A549 (cell line): ENCODE measurements around the gene CDH4. TPM values are rescaled to one million over a fixed set of nuclear protein-coding genes. Genes with fewer than 3 reads are reported as not detected.

Source experiments
- ATAC-seq, 2 experiments: fragments of 200-7000 bp in 1 of 2; fragments of >200 bp in 1 of 2; cut with Nextera tagmentation in 1 of 2; cut with Tn5 transposase in 1 of 2; 3 replicates each; pipeline versions ENCODE4 v1.8.0 to v1.9.1; 2018 to 2020; ENCODE audit warnings: mild to moderate bottlenecking in 1 of 2, moderate library complexity in 1 of 2
- CTCF ChIA-PET: fragments of 300-600 bp; sonication (Branson Sonifier 250); formaldehyde crosslinking; extraction: SDS; loops from one replicate; lab custom pipeline; 2021; ENCODE audit warnings: antibody characterized with exemption, inconsistent platforms; lab: Yijun Ruan, JAX
- POLR2A ChIA-PET: fragments of 350-600 bp; formaldehyde crosslinking; extraction: SDS; loops from one replicate; lab custom pipeline; 2021; ENCODE audit warnings: antibody characterized with exemption, inconsistent platforms; lab: Yijun Ruan, JAX
- DNase-seq, 2 experiments: peaks; one replicate each; pipeline versions ENCODE4 v3.0.0 to v3.0.0-alpha.2; 2011 to 2016; ENCODE audit warnings: low read depth in 1 of 2, low spot score in 1 of 2
- FAIRE-seq: peaks from 2 replicates; lab custom pipeline; 2011; peaks lifted over from hg19 to GRCh38; lab: Jason Lieb, UNC
- H3K27ac ChIP-seq, 2 experiments: fragments of >200 bp; sonication (Bioruptor Twin); formaldehyde crosslinking; 3 replicates each; pipeline ENCODE4 v1.5.1; 2016 to 2017
- H3K4me1 ChIP-seq: fragments of >200 bp; sonication (Bioruptor Twin); formaldehyde crosslinking; 3 replicates; pipeline ENCODE4 v1.6.1; 2016
- H3K4me2 ChIP-seq: fragments of >200 bp; sonication (Bioruptor Twin); formaldehyde crosslinking; 3 replicates; pipeline ENCODE4 v1.6.1; 2016
- H3K4me3 ChIP-seq: fragments of >200 bp; sonication (Bioruptor Twin); formaldehyde crosslinking; 3 replicates; pipeline ENCODE4 v1.5.1; 2016
- H3K9me3 ChIP-seq: fragments of >200 bp; sonication (Bioruptor Twin); formaldehyde crosslinking; 3 replicates; pipeline ENCODE4 v1.6.1; 2016
- BCL3 ChIP-seq: fragments of >200 bp; sonication (Bioruptor Twin); formaldehyde crosslinking; IDR thresholded peaks from 3 replicates; pipeline ENCODE4 v1.6.1; 2016
- CEBPB ChIP-seq, 2 experiments: fragments of >200 bp in 1 of 2; sonication (Bioruptor Twin) in 1 of 2; formaldehyde crosslinking in 1 of 2; IDR thresholded peaks; 2 replicates each; pipeline ENCODE4 v1.6.1; 2012 to 2016
- CTCF ChIP-seq: fragments of >200 bp; sonication (Bioruptor Twin); formaldehyde crosslinking; IDR thresholded peaks from 3 replicates; pipeline ENCODE4 v1.5.1; 2016
- EHMT2 ChIP-seq: fragments of 200-600 bp; sonication (generic); IDR thresholded peaks from 2 replicates; pipeline ENCODE4 v1.6.1; 2016; ENCODE audit warnings: antibody characterized with exemption, low read depth, mild to moderate bottlenecking, moderate library complexity
- FOSL2 ChIP-seq, 2 experiments: fragments of 450-650 bp in 1 of 2; fragments of >200 bp in 1 of 2; sonication (Bioruptor Twin) in 1 of 2; formaldehyde crosslinking; IDR thresholded peaks; 2 replicates each; pipeline versions ENCODE4 v1.5.0 to v1.6.1; 2016 to 2020; ENCODE audit warnings: mild to moderate bottlenecking in 1 of 2, moderate library complexity in 1 of 2
- FOXS1 ChIP-seq: fragments of 250-450 bp; sonication (Bioruptor Pico); IDR thresholded peaks from 2 replicates; pipeline ENCODE4 v1.5.0; 2020; ENCODE audit warnings: mild to moderate bottlenecking, moderate library complexity
- HDAC2 ChIP-seq: fragments of 200-600 bp; sonication (generic); IDR thresholded peaks from 2 replicates; pipeline ENCODE4 v1.6.1; 2016
- HEYL ChIP-seq: fragments of 250-450 bp; sonication (Bioruptor Pico); IDR thresholded peaks from 2 replicates; pipeline ENCODE4 v1.8.0; 2021; ENCODE audit warnings: mild to moderate bottlenecking, moderate library complexity
- HOXA7 ChIP-seq: fragments of 250-450 bp; sonication (Bioruptor Pico); IDR thresholded peaks from 2 replicates; pipeline ENCODE4 v1.5.0; 2020; ENCODE audit warnings: mild to moderate bottlenecking, moderate library complexity
- HOXB13 ChIP-seq: fragments of 250-450 bp; sonication (Bioruptor Pico); IDR thresholded peaks from 2 replicates; pipeline ENCODE4 v1.5.0; 2020; ENCODE audit warnings: low read depth, mild to moderate bottlenecking, moderate library complexity
- HOXB5 ChIP-seq: fragments of 250-450 bp; sonication (Bioruptor Pico); IDR thresholded peaks from 2 replicates; pipeline ENCODE4 v1.5.0; 2020; ENCODE audit warnings: mild to moderate bottlenecking, moderate library complexity
- JUN ChIP-seq, 2 experiments: fragments of >200 bp; sonication (Bioruptor Twin); formaldehyde crosslinking; IDR thresholded peaks; 2 replicates in 1 of 2; 3 replicates in 1 of 2; pipeline ENCODE4 v1.6.1; 2016 to 2017
- MAFK ChIP-seq: fragments of 450-650 bp; IDR thresholded peaks from 2 replicates; pipeline ENCODE4 v1.6.1; 2014; ENCODE audit not compliant: partially characterized antibody
- MYC ChIP-seq: IDR thresholded peaks from 2 replicates; pipeline ENCODE4 v1.6.1; 2012; ENCODE audit warnings: mild to moderate bottlenecking, inconsistent platforms, low read length, improper control_type of control experiment, borderline replicate concordance
- NR3C1 ChIP-seq: fragments of >200 bp; sonication (Bioruptor Twin); formaldehyde crosslinking; IDR thresholded peaks from 3 replicates; pipeline ENCODE4 v1.6.1; 2017
- POLR2AphosphoS2 ChIP-seq: conservative IDR thresholded peaks from 2 replicates; pipeline ENCODE4 v1.6.1; 2012; ENCODE audit warnings: low read length, improper control_type of control experiment, inconsistent platforms
- RARB ChIP-seq: fragments of 250-450 bp; sonication (Bioruptor Pico); IDR thresholded peaks from 2 replicates; pipeline ENCODE4 v1.8.0; 2021; ENCODE audit warnings: mild to moderate bottlenecking, moderate library complexity
- RFX5 ChIP-seq: fragments of 450-650 bp; IDR thresholded peaks from 2 replicates; pipeline ENCODE4 v1.7.1; 2014; ENCODE audit warnings: antibody characterized with exemption, mild to moderate bottlenecking, moderate library complexity
- TFCP2L1 ChIP-seq: fragments of 250-450 bp; sonication (Bioruptor Pico); IDR thresholded peaks from 2 replicates; pipeline ENCODE4 v1.5.0; 2021; ENCODE audit warnings: mild to moderate bottlenecking
- USF2 ChIP-seq: fragments of 450-650 bp; IDR thresholded peaks from 2 replicates; pipeline ENCODE4 v1.6.1; 2014; ENCODE audit warnings: antibody characterized with exemption
- WGBS: methylation state at CpG from one replicate; pipeline ENCODE4 v1.1.6; 2017; ENCODE audit errors: missing lambda C conversion rate; 5-methylcytosine and 5-hydroxymethylcytosine counted together
- polyA plus RNA-seq, 4 experiments: library from polyadenylated mRNA; depleted of rRNA in 3 of 4; stranded (reverse); fragments of >200 nt; fragmentation: RNase III in 1 of 4; extraction: RNeasy Plus Mini Kit Qiagen cat#74134 plus additional on column Dnase treatment in 1 of 4; gene quantifications; 2 replicates in 3 of 4; 3 replicates in 1 of 4; pipeline ENCODE4 v1.2.3, GENCODE V29; 2011 to 2017

CDH4 gene
- polyA plus RNA-seq, 2 of the 4 experiments (the other 2 are of a cell fraction): 3.4 to 10.3 TPM

- Histone ChIP-seq H3K27ac (no peak overlapping the region), H3K4me1 (no peaks in the 10 kb centered on the region), H3K4me3 (no peak overlapping the region)
- ATAC-seq (no peak), DNase-seq (no peak), FAIRE-seq (no peak)
- TF ChIP-seq JUN (IDR thresholded peaks at IDR 0.05) (no peak), USF2 (peak; percentile 26; the same call in 1 of the 2 replicates)
- TF ChIP-seq, all 56 proteins: peak for 1
- POLR2A ChIA-PET: no interaction called here
- no peak overlapping the region for H3K4me2 ChIP-seq
- no peaks in the 10 kb centered on the region for H3K9me3 ChIP-seq
- CTCF ChIA-PET: interaction anchor here (0.6 kb wide), 1 partner anchor 1533 kb away, joined by 3 read pairs; no protein-coding TSS in a partner anchor
- WGBS: 84% methylated on average over 17 of the region's 18 CpGs
Observed at GRCh38 chr20:61482056-61482887, 230.2 kb downstream of the CDH4 start.

- FAIRE-seq: no peak
- H3K4me1 ChIP-seq: no peaks in the 10 kb centered on the region
- TF ChIP-seq CTCF: no peak
- TF ChIP-seq EHMT2: no peak
- TF ChIP-seq RFX5: no peak
- no peak for TF ChIP-seq JUN (IDR thresholded peaks at IDR 0.05)
- TF ChIP-seq MAFK: no peak
- TF ChIP-seq HDAC2: no peak
- TF ChIP-seq HOXB13 (CRISPR knock-in tag): no peak
- no peak for TF ChIP-seq CEBPB (IDR thresholded peaks at IDR 0.05)
- no peak for TF ChIP-seq NR3C1
- ChIA-PET CTCF (interaction anchor here (0.6 kb wide), 1 partner anchor 1534 kb away, joined by 3 read pairs; no protein-coding TSS in a partner anchor), POLR2A (no interaction called here)
- 71% methylated on average over 3 of the region's 3 CpGs for WGBS
- no peak for ATAC-seq
- DNase-seq: no peak
- no peak overlapping the region for H3K27ac ChIP-seq
- H3K4me3 ChIP-seq: no peak overlapping the region
- H3K9me3 ChIP-seq: no peaks in the 10 kb centered on the region
- no peak overlapping the region for H3K4me2 ChIP-seq
Observed at GRCh38 chr20:61482901-61483300, 230.8 kb downstream of the CDH4 start.

GRCh38 chr20:61483336-61484067, 231.4 kb downstream of the CDH4 start:
- H3K4me2 ChIP-seq: no peak overlapping the region
- H3K4me1 ChIP-seq: no peaks in the 10 kb centered on the region
- no peak overlapping the region for H3K27ac ChIP-seq
- no peaks in the 10 kb centered on the region for H3K9me3 ChIP-seq
- ATAC-seq (no peak), DNase-seq (no peak), FAIRE-seq (no peak)
- H3K4me3 ChIP-seq: no peak overlapping the region
- ChIA-PET CTCF (no interaction called here), POLR2A (no interaction called here)
- 84% methylated on average over 10 of the region's 16 CpGs for WGBS
- peak; percentile 4 for TF ChIP-seq MAFK
- TF ChIP-seq FOXS1 (CRISPR knock-in tag): no peak
- no peak for TF ChIP-seq FOSL2 (IDR thresholded peaks at IDR 0.05)
- TF ChIP-seq FOSL2 (CRISPR knock-in tag; IDR thresholded peaks at IDR 0.05): no peak

- Histone ChIP-seq H3K27ac (no peak overlapping the region), H3K4me3 (no peak overlapping the region), H3K9me3 (no peaks in the 10 kb centered on the region), H3K4me1 (no peaks in the 10 kb centered on the region), H3K4me2 (no peak overlapping the region)
- POLR2A ChIA-PET: no interaction called here
- CTCF ChIA-PET: no interaction called here
- WGBS: 86% methylated on average over 6 of the region's 6 CpGs
- DNase-seq (no peak), ATAC-seq (no peak), FAIRE-seq (no peak)
- TF ChIP-seq HOXA7 (no peak), TFCP2L1 (CRISPR knock-in tag) (no peak), BCL3 (no peak), RARB (CRISPR knock-in tag) (no peak), CEBPB (IDR thresholded peaks at IDR 0.05) (no peak), HOXB5 (CRISPR knock-in tag) (no peak), MYC (no peak), CTCF (no peak), POLR2AphosphoS2 (no peak), HEYL (no peak)
Observed at GRCh38 chr20:61486198-61486597, 234.1 kb downstream of the CDH4 start.
